ENCODE results near the gene PTPRD.

Gene PTPRD

DNA sequence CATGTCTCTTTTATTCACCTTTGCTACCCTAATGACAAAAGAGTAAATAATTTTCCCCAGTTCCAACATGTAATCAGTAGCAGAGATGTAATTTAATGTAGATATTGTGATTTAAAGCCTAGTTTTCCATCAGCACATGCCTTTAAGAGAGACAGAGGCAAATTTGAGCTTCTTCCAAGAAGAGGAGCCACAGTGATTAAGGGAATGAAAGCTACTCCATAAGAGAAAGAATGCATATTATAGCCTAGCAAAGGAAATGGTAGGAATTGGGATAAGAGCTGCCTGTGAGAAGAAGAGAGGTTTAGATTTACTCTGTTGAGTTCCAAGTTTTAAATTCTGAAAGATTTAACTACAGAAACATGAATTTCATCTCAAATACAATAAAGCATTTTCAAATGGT lies 2222.2 kb downstream of the PTPRD start:
- no peak for TF ChIP-seq TAF1 (IDR thresholded peaks at IDR 0.05; ENCODE audit: borderline replicate concordance, insufficient read depth, low read length)

DNA sequence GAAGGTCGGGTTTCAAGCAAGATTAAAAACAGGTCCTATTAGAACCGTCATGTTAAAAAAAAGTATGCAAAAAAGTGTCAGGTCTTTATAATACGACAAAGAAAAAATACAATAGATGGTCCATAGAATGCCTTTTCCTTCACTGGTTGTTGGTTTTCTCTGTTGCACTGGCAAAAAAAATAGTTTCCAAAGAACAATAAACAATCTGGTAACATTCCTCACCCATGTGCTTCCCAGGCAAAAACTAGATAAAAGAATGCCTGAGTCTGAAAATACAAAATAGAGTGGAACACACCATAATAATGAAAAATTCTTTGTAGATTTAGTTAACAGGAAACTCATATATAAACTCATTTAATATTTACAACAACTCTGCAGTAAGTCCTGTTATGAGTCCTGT lies 2223.3 kb downstream of the PTPRD start:
- TF ChIP-seq FOXP2 (optimal IDR thresholded peaks at IDR 0.05; ENCODE audit: borderline replicate concordance, extremely low read depth, extremely low read length, insufficient read depth) (no peak), TAF1 (IDR thresholded peaks at IDR 0.05; ENCODE audit: borderline replicate concordance, insufficient read depth, low read length) (no peak), POLR2AphosphoS5 (IDR thresholded peaks at IDR 0.05; ENCODE audit: low read depth, low read length) (no peak), SIN3A (IDR thresholded peaks at IDR 0.05; ENCODE audit: borderline replicate concordance, insufficient read depth, low read length) (no peak)
- TF ChIP-seq, protein P1, sequence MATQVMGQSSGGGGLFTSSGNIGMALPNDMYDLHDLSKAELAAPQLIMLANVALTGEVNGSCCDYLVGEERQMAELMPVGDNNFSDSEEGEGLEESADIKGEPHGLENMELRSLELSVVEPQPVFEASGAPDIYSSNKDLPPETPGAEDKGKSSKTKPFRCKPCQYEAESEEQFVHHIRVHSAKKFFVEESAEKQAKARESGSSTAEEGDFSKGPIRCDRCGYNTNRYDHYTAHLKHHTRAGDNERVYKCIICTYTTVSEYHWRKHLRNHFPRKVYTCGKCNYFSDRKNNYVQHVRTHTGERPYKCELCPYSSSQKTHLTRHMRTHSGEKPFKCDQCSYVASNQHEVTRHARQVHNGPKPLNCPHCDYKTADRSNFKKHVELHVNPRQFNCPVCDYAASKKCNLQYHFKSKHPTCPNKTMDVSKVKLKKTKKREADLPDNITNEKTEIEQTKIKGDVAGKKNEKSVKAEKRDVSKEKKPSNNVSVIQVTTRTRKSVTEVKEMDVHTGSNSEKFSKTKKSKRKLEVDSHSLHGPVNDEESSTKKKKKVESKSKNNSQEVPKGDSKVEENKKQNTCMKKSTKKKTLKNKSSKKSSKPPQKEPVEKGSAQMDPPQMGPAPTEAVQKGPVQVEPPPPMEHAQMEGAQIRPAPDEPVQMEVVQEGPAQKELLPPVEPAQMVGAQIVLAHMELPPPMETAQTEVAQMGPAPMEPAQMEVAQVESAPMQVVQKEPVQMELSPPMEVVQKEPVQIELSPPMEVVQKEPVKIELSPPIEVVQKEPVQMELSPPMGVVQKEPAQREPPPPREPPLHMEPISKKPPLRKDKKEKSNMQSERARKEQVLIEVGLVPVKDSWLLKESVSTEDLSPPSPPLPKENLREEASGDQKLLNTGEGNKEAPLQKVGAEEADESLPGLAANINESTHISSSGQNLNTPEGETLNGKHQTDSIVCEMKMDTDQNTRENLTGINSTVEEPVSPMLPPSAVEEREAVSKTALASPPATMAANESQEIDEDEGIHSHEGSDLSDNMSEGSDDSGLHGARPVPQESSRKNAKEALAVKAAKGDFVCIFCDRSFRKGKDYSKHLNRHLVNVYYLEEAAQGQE (IDR thresholded peaks at IDR 0.05; ENCODE audit: insufficient read depth in 1 of 2, low read depth in 2 of 2, low read length in 2 of 2): no peak

DNA sequence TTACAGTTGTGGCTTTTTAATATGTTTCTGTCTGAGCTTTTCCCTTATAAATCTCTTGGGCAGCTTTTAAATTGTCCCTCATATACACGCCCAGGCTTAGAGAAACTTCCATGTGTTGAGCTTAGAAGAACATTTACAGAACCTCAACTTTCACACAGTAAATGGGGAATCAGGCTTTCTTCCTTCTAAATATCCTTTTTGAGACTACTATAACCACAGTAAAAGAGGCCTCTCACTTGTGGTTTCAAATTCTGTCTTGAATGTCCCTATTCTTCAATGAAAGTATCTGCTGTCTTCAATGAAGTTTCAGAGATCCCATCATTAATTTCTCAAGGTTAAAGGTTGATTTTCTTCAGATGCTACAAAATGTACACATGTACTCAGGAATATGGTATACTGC lies 2224.7 kb downstream of the PTPRD start:
- TF ChIP-seq TAF1 (IDR thresholded peaks at IDR 0.05; ENCODE audit: borderline replicate concordance, insufficient read depth, low read length): no peak
- no peak for TF ChIP-seq POLR2AphosphoS5 (IDR thresholded peaks at IDR 0.05; ENCODE audit: low read depth, low read length)
- TF ChIP-seq FOXP2 (optimal IDR thresholded peaks at IDR 0.05; ENCODE audit: borderline replicate concordance, extremely low read depth, extremely low read length, insufficient read depth): no peak
- TF ChIP-seq SIN3A (IDR thresholded peaks at IDR 0.05; ENCODE audit: borderline replicate concordance, insufficient read depth, low read length): no peak
- TF ChIP-seq, protein P1 (IDR thresholded peaks at IDR 0.05; ENCODE audit: insufficient read depth in 1 of 2, low read depth in 2 of 2, low read length in 2 of 2): no peak

DNA sequence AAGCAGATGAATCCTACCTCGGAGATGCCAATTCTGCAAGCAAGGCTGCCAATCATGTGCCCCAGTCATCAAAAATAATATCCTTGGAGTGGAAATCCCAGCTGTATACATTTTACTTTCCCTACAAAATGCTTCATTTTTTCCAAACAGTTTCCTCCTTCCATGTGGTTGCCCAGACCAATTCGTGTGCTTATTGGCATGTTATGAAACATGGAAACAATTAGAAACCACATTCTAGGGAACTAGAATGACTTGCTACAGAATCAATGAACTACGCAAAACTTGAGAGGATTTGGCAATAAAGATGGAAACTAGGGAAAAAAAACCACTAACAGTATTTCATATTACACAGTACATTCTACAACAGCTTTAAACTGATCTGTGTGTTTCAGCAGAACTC lies 2228.7 kb downstream of the PTPRD start:
- no peak for TF ChIP-seq SIN3A (IDR thresholded peaks at IDR 0.05; ENCODE audit: borderline replicate concordance, insufficient read depth, low read length)

DNA sequence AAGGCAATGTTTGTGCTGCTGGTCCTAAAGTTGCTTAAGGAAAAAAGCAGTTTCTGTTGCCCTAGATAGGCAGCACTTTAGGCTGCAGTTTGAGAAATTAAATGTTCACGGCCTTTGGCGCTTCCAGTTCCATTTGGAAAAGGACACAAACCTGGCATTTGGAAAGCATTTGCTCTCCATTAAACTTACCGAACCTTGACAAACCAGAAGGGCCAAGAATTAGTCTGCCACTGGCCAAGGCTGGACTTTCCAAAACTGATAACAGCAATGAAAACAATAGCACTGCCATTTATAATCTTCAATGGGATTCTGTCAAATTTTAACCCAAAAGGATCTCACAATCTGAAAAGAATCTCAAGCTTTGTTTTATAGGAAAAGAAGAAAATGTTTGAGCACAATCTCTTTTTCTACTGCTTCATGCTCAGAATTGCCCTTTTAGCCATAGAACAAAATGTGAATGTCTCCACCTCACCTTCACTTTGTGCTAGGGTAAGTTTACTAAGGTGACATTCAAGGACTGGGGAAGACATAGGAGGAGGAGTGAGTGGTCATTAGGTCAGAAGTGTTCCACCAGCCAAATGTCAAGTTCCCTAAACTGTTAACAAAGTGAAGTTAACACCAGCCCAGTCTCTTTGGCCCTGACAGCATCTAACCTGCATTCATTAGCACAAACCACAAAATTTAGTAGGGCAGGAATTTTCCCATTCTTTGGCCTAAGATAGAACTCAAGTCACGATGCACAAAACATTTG lies 2229.8 kb downstream of the PTPRD start:
- no peak for TF ChIP-seq TAF1 (IDR thresholded peaks at IDR 0.05; ENCODE audit: borderline replicate concordance, insufficient read depth, low read length)
- no peak for TF ChIP-seq SIN3A (IDR thresholded peaks at IDR 0.05; ENCODE audit: borderline replicate concordance, insufficient read depth, low read length)
- TF ChIP-seq FOXP2 (optimal IDR thresholded peaks at IDR 0.05; ENCODE audit: borderline replicate concordance, extremely low read depth, extremely low read length, insufficient read depth): no peak
- no peak for TF ChIP-seq POLR2AphosphoS5 (IDR thresholded peaks at IDR 0.05; ENCODE audit: low read depth, low read length)
- TF ChIP-seq, protein P1 (IDR thresholded peaks at IDR 0.05; ENCODE audit: insufficient read depth in 1 of 2, low read depth in 2 of 2, low read length in 2 of 2): no peak

DNA sequence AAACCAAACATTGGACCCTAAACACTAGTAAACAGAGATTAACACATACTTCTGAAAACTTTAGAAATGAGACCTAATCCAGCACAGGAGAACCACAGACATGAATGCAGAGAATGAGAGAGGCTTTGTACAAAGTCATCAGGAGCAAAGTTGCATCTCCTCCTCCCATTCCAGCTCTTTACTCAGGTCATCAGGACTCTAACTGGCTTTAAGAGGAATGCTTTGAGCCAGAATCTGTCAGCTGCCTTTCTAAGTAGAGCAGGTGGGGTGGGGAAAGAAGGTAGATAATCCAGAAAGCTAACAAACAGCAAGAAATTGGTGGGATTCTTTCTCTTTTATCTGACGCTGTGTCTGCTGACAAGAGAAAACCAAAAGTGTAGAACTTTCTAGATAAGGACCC lies 2230.5 kb downstream of the PTPRD start:
- TF ChIP-seq, protein P1 (IDR thresholded peaks at IDR 0.05; ENCODE audit: insufficient read depth in 1 of 2, low read depth in 2 of 2, low read length in 2 of 2): no peak

Measured in PFSK-1 (cell line).